ENCODE results near the gene DCTN3.

The DCTN3 gene

GRCh38 chr9:34584970-34585369 is 35.3 kb downstream of the DCTN3 start:
- H3K27me3 ChIP-seq (replicated peaks; ENCODE audit: control insufficient read depth, insufficient read depth, low read length): peaks cover 39% of the 10 kb centered on the region
- H3K9me3 ChIP-seq (ENCODE audit: control insufficient read depth, low read length): no peaks in the 10 kb centered on the region
- H3K4me1 ChIP-seq (ENCODE audit: control insufficient read depth, insufficient read depth, low read length): peaks cover 3% of the 10 kb centered on the region

GRCh38 chr9:34582787-34583186 is 37.5 kb downstream of the DCTN3 start:
- H3K9ac ChIP-seq (ENCODE audit: low read length): no peak overlapping the region
- H3K27me3 ChIP-seq (replicated peaks; ENCODE audit: control insufficient read depth, insufficient read depth, low read length): peaks cover 32% of the 10 kb centered on the region
- DNase-seq (ENCODE audit: low read depth): no peak
- no peaks in the 10 kb centered on the region for H3K4me1 ChIP-seq (ENCODE audit: control insufficient read depth, insufficient read depth, low read length)
- no peaks in the 10 kb centered on the region for H3K9me3 ChIP-seq (ENCODE audit: control insufficient read depth, low read length)
- no peak overlapping the region for H3K4me3 ChIP-seq (ENCODE audit: low read length)
- no peaks in the 10 kb centered on the region for H3K36me3 ChIP-seq (ENCODE audit: control insufficient read depth, insufficient read depth, low read length, severe bottlenecking)

More at GRCh38 chr9:34584970-34585369, 35.3 kb downstream of the DCTN3 start:
- Histone ChIP-seq H3K9ac (ENCODE audit: low read length) (no peak overlapping the region), H3K4me3 (ENCODE audit: low read length) (no peak overlapping the region), H3K36me3 (ENCODE audit: control insufficient read depth, insufficient read depth, low read length, severe bottlenecking) (no peaks in the 10 kb centered on the region)
- no peak for DNase-seq (ENCODE audit: low read depth)

GRCh38 chr9:34581318-34581717 is 39.0 kb downstream of the DCTN3 start:
- H3K4me1 ChIP-seq (ENCODE audit: control insufficient read depth, insufficient read depth, low read length): no peaks in the 10 kb centered on the region
- no peak overlapping the region for H3K4me3 ChIP-seq (ENCODE audit: low read length)
- H3K9me3 ChIP-seq (ENCODE audit: control insufficient read depth, low read length): no peaks in the 10 kb centered on the region
- no peaks in the 10 kb centered on the region for H3K36me3 ChIP-seq (ENCODE audit: control insufficient read depth, insufficient read depth, low read length, severe bottlenecking)
- H3K27me3 ChIP-seq (replicated peaks; ENCODE audit: control insufficient read depth, insufficient read depth, low read length): peaks cover 26% of the 10 kb centered on the region
- H3K9ac ChIP-seq (ENCODE audit: low read length): no peak overlapping the region
- DNase-seq (ENCODE audit: low read depth): no peak

GRCh38 chr9:34580358-34580757 is 39.9 kb downstream of the DCTN3 start:
- Histone ChIP-seq H3K4me1 (ENCODE audit: control insufficient read depth, insufficient read depth, low read length) (no peaks in the 10 kb centered on the region), H3K27me3 (replicated peaks; ENCODE audit: control insufficient read depth, insufficient read depth, low read length) (peaks cover 24% of the 10 kb centered on the region), H3K36me3 (ENCODE audit: control insufficient read depth, insufficient read depth, low read length, severe bottlenecking) (no peaks in the 10 kb centered on the region), H3K9ac (ENCODE audit: low read length) (no peak overlapping the region), H3K4me3 (ENCODE audit: low read length) (no peak overlapping the region), H3K9me3 (ENCODE audit: control insufficient read depth, low read length) (no peaks in the 10 kb centered on the region)
- DNase-seq (ENCODE audit: low read depth): no peak

GRCh38 chr9:34579808-34580163 is 40.5 kb downstream of the DCTN3 start:
- Histone ChIP-seq H3K9ac (ENCODE audit: low read length) (no peak overlapping the region), H3K36me3 (ENCODE audit: control insufficient read depth, insufficient read depth, low read length, severe bottlenecking) (no peaks in the 10 kb centered on the region), H3K4me1 (ENCODE audit: control insufficient read depth, insufficient read depth, low read length) (no peaks in the 10 kb centered on the region), H3K4me3 (ENCODE audit: low read length) (no peak overlapping the region), H3K9me3 (ENCODE audit: control insufficient read depth, low read length) (no peaks in the 10 kb centered on the region), H3K27me3 (replicated peaks; ENCODE audit: control insufficient read depth, insufficient read depth, low read length) (peaks cover 20% of the 10 kb centered on the region)
- DNase-seq (ENCODE audit: low read depth): no peak

- H3K36me3 ChIP-seq (ENCODE audit: control insufficient read depth, insufficient read depth, low read length, severe bottlenecking): no peaks in the 10 kb centered on the region
- no peak overlapping the region for H3K9ac ChIP-seq (ENCODE audit: low read length)
- peaks cover 18% of the 10 kb centered on the region for H3K27me3 ChIP-seq (replicated peaks; ENCODE audit: control insufficient read depth, insufficient read depth, low read length)
- no peaks in the 10 kb centered on the region for H3K9me3 ChIP-seq (ENCODE audit: control insufficient read depth, low read length)
- no peak for DNase-seq (ENCODE audit: low read depth)
- H3K4me1 ChIP-seq (ENCODE audit: control insufficient read depth, insufficient read depth, low read length): no peaks in the 10 kb centered on the region
- H3K4me3 ChIP-seq (ENCODE audit: low read length): no peak overlapping the region
Measured at GRCh38 chr9:34579104-34579807, 41.0 kb downstream of the DCTN3 start.

GRCh38 chr9:34578241-34579103 is 41.8 kb downstream of the DCTN3 start:
- Histone ChIP-seq H3K9ac (ENCODE audit: low read length) (no peak overlapping the region), H3K9me3 (ENCODE audit: control insufficient read depth, low read length) (no peaks in the 10 kb centered on the region), H3K36me3 (ENCODE audit: control insufficient read depth, insufficient read depth, low read length, severe bottlenecking) (peaks cover 3% of the 10 kb centered on the region), H3K4me1 (ENCODE audit: control insufficient read depth, insufficient read depth, low read length) (no peaks in the 10 kb centered on the region), H3K27me3 (replicated peaks; ENCODE audit: control insufficient read depth, insufficient read depth, low read length) (peaks cover 18% of the 10 kb centered on the region), H3K4me3 (ENCODE audit: low read length) (no peak overlapping the region)
- peak; percentile 63 for DNase-seq (ENCODE audit: low read depth)

GRCh38 chr9:34577400-34578240 is 42.7 kb downstream of the DCTN3 start:
- Histone ChIP-seq H3K27me3 (replicated peaks; ENCODE audit: control insufficient read depth, insufficient read depth, low read length) (peaks cover 18% of the 10 kb centered on the region), H3K4me1 (ENCODE audit: control insufficient read depth, insufficient read depth, low read length) (no peaks in the 10 kb centered on the region), H3K36me3 (ENCODE audit: control insufficient read depth, insufficient read depth, low read length, severe bottlenecking) (peaks cover 6% of the 10 kb centered on the region), H3K4me3 (ENCODE audit: low read length) (no peak overlapping the region), H3K9me3 (ENCODE audit: control insufficient read depth, low read length) (no peaks in the 10 kb centered on the region), H3K9ac (ENCODE audit: low read length) (no peak overlapping the region)
- DNase-seq (ENCODE audit: low read depth): no peak

- Histone ChIP-seq H3K4me3 (ENCODE audit: low read length) (no peak overlapping the region), H3K27me3 (replicated peaks; ENCODE audit: control insufficient read depth, insufficient read depth, low read length) (peaks cover 18% of the 10 kb centered on the region), H3K9ac (ENCODE audit: low read length) (no peak overlapping the region), H3K36me3 (ENCODE audit: control insufficient read depth, insufficient read depth, low read length, severe bottlenecking) (peaks cover 6% of the 10 kb centered on the region), H3K4me1 (ENCODE audit: control insufficient read depth, insufficient read depth, low read length) (peaks cover 2% of the 10 kb centered on the region), H3K9me3 (ENCODE audit: control insufficient read depth, low read length) (no peaks in the 10 kb centered on the region)
- DNase-seq (ENCODE audit: low read depth): no peak
Measured at GRCh38 chr9:34576597-34577399, 43.5 kb downstream of the DCTN3 start.

GRCh38 chr9:34575862-34576596 is 44.3 kb downstream of the DCTN3 start:
- H3K36me3 ChIP-seq (ENCODE audit: control insufficient read depth, insufficient read depth, low read length, severe bottlenecking): peaks cover 6% of the 10 kb centered on the region

More at GRCh38 chr9:34575862-34576596, 44.3 kb downstream of the DCTN3 start:
- Histone ChIP-seq H3K9me3 (ENCODE audit: control insufficient read depth, low read length) (no peaks in the 10 kb centered on the region), H3K27me3 (replicated peaks; ENCODE audit: control insufficient read depth, insufficient read depth, low read length) (peaks cover 18% of the 10 kb centered on the region), H3K9ac (ENCODE audit: low read length) (no peak overlapping the region), H3K4me3 (ENCODE audit: low read length) (no peak overlapping the region), H3K4me1 (ENCODE audit: control insufficient read depth, insufficient read depth, low read length) (peaks cover 5% of the 10 kb centered on the region)
- DNase-seq (ENCODE audit: low read depth): no peak
